ENCODE measurements around the gene ECT2L.
"Not testable (repeated sequence)": the region's sequence is repeated elsewhere in the genome, so short reads cannot be mapped to it uniquely, and the experiment has no call there.

ECT2L gene

DNA sequence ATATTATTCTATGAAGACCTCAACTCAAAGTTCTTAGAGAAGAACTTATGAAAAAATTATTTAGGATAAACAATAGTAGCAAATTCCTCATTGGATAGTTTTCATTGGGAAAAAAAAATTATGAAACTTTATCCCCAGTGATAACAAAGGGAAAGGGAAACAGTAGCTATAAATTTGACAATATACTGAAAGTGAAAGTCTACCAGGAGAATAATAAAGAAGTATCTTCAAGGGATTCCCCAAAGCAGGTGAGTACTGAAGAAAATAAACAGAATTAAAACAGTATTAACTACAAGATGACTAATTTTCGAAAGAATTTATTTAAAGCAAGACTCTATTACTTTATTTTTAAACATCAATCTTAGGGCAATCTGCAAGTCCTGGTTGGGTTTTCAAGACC, 135.8 kb downstream of the ECT2L start:
- TF ChIP-seq, protein P1, sequence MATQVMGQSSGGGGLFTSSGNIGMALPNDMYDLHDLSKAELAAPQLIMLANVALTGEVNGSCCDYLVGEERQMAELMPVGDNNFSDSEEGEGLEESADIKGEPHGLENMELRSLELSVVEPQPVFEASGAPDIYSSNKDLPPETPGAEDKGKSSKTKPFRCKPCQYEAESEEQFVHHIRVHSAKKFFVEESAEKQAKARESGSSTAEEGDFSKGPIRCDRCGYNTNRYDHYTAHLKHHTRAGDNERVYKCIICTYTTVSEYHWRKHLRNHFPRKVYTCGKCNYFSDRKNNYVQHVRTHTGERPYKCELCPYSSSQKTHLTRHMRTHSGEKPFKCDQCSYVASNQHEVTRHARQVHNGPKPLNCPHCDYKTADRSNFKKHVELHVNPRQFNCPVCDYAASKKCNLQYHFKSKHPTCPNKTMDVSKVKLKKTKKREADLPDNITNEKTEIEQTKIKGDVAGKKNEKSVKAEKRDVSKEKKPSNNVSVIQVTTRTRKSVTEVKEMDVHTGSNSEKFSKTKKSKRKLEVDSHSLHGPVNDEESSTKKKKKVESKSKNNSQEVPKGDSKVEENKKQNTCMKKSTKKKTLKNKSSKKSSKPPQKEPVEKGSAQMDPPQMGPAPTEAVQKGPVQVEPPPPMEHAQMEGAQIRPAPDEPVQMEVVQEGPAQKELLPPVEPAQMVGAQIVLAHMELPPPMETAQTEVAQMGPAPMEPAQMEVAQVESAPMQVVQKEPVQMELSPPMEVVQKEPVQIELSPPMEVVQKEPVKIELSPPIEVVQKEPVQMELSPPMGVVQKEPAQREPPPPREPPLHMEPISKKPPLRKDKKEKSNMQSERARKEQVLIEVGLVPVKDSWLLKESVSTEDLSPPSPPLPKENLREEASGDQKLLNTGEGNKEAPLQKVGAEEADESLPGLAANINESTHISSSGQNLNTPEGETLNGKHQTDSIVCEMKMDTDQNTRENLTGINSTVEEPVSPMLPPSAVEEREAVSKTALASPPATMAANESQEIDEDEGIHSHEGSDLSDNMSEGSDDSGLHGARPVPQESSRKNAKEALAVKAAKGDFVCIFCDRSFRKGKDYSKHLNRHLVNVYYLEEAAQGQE (IDR thresholded peaks at IDR 0.05; ENCODE audit: insufficient replicate concordance, low read depth) = no peak
- TF ChIP-seq POLR2AphosphoS5 (IDR thresholded peaks at IDR 0.05; ENCODE audit: low read depth) = no peak
- TF ChIP-seq SPI1 (IDR thresholded peaks at IDR 0.05; ENCODE audit: borderline replicate concordance, low read depth) = no peak
- TF ChIP-seq, protein P2, sequence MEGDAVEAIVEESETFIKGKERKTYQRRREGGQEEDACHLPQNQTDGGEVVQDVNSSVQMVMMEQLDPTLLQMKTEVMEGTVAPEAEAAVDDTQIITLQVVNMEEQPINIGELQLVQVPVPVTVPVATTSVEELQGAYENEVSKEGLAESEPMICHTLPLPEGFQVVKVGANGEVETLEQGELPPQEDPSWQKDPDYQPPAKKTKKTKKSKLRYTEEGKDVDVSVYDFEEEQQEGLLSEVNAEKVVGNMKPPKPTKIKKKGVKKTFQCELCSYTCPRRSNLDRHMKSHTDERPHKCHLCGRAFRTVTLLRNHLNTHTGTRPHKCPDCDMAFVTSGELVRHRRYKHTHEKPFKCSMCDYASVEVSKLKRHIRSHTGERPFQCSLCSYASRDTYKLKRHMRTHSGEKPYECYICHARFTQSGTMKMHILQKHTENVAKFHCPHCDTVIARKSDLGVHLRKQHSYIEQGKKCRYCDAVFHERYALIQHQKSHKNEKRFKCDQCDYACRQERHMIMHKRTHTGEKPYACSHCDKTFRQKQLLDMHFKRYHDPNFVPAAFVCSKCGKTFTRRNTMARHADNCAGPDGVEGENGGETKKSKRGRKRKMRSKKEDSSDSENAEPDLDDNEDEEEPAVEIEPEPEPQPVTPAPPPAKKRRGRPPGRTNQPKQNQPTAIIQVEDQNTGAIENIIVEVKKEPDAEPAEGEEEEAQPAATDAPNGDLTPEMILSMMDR (IDR thresholded peaks at IDR 0.05; ENCODE audit: insufficient read depth, low read length) = no peak
- no peak for TF ChIP-seq GABPA (IDR thresholded peaks at IDR 0.05; ENCODE audit: low read depth)
- Histone ChIP-seq H3K27ac (replicated peaks) (no peak overlapping the region), H3K4me3 (replicated peaks; ENCODE audit: insufficient read depth, low read length) (no peak overlapping the region), H3K27me3 (ENCODE audit: insufficient read depth, poor library complexity, severe bottlenecking) (no peaks in the 10 kb centered on the region)
- DNase-seq (ENCODE audit: low read depth in 1 of 2, low spot score in 1 of 2) = no peak

DNA sequence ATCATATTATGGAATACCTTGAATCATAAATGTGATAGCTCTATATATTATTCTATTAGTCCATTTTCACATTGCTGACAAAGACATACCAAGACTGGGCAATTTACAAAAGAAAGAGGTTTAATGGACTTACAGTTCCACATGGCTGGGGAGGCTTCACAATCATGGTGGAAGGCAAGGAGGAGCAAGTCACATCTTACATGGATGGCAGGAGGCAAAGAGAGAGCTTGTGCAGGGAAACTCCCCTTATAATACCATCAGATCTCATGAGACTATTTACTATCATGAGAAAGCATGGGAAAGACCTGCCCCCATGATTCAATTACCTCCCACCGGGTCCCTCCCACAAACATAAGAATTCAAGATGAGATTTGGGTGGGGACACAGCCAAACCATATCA, 141.0 kb downstream of the ECT2L start:
- not testable (repeated sequence) for DNase-seq (ENCODE audit: low read depth in 1 of 2, low spot score in 1 of 2); H3K27ac ChIP-seq (replicated peaks)

DNA sequence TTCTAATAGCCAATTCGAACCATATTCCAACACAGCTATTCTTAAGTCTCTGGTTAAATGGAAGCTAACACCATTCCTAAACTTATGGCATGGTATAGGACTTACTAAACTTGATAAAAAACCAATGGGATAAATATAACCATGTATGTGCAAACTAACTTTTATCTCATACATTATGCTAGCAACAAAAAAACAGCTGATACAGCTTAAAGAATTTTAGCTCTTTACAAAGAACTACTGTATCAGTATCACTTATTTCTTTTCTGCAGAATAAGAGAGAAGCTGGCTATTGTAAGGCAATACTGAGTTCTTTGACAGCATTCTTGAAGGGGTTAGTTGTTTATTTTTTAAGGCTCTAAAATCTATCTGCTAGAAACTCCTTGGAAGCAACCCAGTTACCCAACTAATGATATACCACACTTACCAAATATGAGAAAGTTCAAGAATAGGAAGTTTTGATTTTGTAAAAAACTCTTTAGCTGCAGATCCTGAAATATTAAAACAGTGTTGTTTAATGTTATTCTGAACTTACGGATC, 147.3 kb downstream of the ECT2L start:
- no peak for DNase-seq (ENCODE audit: low read depth in 1 of 2, low spot score in 1 of 2)
- H3K4me3 ChIP-seq (replicated peaks; ENCODE audit: insufficient read depth, low read length) = no peak overlapping the region
- TF ChIP-seq, protein P2 (IDR thresholded peaks at IDR 0.05; ENCODE audit: insufficient read depth, low read length) = no peak
- TF ChIP-seq GABPA (IDR thresholded peaks at IDR 0.05; ENCODE audit: low read depth) (no peak), POLR2AphosphoS5 (IDR thresholded peaks at IDR 0.05; ENCODE audit: low read depth) (no peak), SPI1 (IDR thresholded peaks at IDR 0.05; ENCODE audit: borderline replicate concordance, low read depth) (no peak)
- TF ChIP-seq, protein P1 (IDR thresholded peaks at IDR 0.05; ENCODE audit: insufficient replicate concordance, low read depth) = no peak
- H3K27me3 ChIP-seq (ENCODE audit: insufficient read depth, poor library complexity, severe bottlenecking) = no peaks in the 10 kb centered on the region
- no peak overlapping the region for H3K27ac ChIP-seq (replicated peaks)

More for the DNA sequence above, 141.0 kb downstream of the ECT2L start:
- H3K4me3 ChIP-seq (replicated peaks; ENCODE audit: insufficient read depth, low read length); H3K27me3 ChIP-seq (ENCODE audit: insufficient read depth, poor library complexity, severe bottlenecking): not testable (repeated sequence)

DNA sequence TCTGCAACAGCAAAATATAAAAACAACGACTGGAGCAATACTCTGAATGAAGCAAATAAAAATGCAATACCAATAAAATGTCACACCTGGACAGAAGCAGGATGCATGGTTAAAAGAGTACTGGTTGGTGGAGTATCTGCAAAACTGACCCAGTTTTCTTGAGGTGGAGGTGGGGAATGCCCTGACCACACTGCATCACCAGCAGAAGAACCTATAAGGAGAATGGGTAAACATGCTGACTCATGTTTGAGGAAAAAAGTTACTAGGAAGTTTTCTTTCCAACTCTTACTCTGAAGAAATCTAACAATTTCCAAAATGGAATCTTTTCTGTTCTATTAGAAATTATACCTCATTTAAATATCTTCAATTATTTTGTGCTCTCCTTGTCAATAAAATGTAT, 148.5 kb downstream of the ECT2L start:
- no peak for DNase-seq (ENCODE audit: low read depth in 1 of 2, low spot score in 1 of 2)
- H3K27ac ChIP-seq (replicated peaks) = no peak overlapping the region
- TF ChIP-seq, protein P1 (IDR thresholded peaks at IDR 0.05; ENCODE audit: insufficient replicate concordance, low read depth) = no peak
- TF ChIP-seq, protein P2 (IDR thresholded peaks at IDR 0.05; ENCODE audit: insufficient read depth, low read length) = no peak
- TF ChIP-seq SPI1 (IDR thresholded peaks at IDR 0.05; ENCODE audit: borderline replicate concordance, low read depth) (no peak), GABPA (IDR thresholded peaks at IDR 0.05; ENCODE audit: low read depth) (no peak), POLR2AphosphoS5 (IDR thresholded peaks at IDR 0.05; ENCODE audit: low read depth) (no peak)

More for the DNA sequence above, 148.5 kb downstream of the ECT2L start:
- no peaks in the 10 kb centered on the region for H3K27me3 ChIP-seq (ENCODE audit: insufficient read depth, poor library complexity, severe bottlenecking)
- H3K4me3 ChIP-seq (replicated peaks; ENCODE audit: insufficient read depth, low read length) = no peak overlapping the region

All from HL-60 (cell line).